Bronchial epithelial cell (primary cell): ENCODE data around the gene RASAL3. TPM values are rescaled to one million over a fixed set of nuclear protein-coding genes. Genes with fewer than 3 reads are reported as not detected.

Experiments used
- DNase-seq: peaks from one replicate; pipeline ENCODE4 v3.0.0-alpha.2; 2010; ENCODE audit warnings: low read depth
- FAIRE-seq: peaks from 2 replicates; lab custom pipeline; 2011; peaks lifted over from hg19 to GRCh38; lab: Jason Lieb, UNC
- H3K27me3 ChIP-seq: 2 replicates; pipeline ENCODE4 v1.5.1; 2011; ENCODE audit warnings: low read length; ENCODE audit not compliant: control insufficient read depth, insufficient read depth
- H3K36me3 ChIP-seq: 2 replicates; pipeline ENCODE4 v1.5.1; 2011; ENCODE audit warnings: low read length; ENCODE audit not compliant: control insufficient read depth, insufficient read depth
- H3K4me3 ChIP-seq: 2 replicates; pipeline ENCODE4 v1.5.1; 2011; ENCODE audit warnings: mild to moderate bottlenecking, low read depth, low read length, control low read depth
- CTCF ChIP-seq: IDR thresholded peaks from 2 replicates; pipeline ENCODE4 v1.5.1; 2011; ENCODE audit warnings: mild to moderate bottlenecking, moderate library complexity, low read length, control low read depth, inconsistent platforms; ENCODE audit not compliant: insufficient read depth, severe bottlenecking
- total RNA-seq: library from RNA; depleted of rRNA; stranded (reverse); fragments of >200 nt; gene quantifications from 2 replicates; pipeline ENCODE4 v1.2.1, GENCODE V29; 2014

Gene RASAL3
- total RNA-seq, 1 donor from 2014 or later = not detected

DNA sequence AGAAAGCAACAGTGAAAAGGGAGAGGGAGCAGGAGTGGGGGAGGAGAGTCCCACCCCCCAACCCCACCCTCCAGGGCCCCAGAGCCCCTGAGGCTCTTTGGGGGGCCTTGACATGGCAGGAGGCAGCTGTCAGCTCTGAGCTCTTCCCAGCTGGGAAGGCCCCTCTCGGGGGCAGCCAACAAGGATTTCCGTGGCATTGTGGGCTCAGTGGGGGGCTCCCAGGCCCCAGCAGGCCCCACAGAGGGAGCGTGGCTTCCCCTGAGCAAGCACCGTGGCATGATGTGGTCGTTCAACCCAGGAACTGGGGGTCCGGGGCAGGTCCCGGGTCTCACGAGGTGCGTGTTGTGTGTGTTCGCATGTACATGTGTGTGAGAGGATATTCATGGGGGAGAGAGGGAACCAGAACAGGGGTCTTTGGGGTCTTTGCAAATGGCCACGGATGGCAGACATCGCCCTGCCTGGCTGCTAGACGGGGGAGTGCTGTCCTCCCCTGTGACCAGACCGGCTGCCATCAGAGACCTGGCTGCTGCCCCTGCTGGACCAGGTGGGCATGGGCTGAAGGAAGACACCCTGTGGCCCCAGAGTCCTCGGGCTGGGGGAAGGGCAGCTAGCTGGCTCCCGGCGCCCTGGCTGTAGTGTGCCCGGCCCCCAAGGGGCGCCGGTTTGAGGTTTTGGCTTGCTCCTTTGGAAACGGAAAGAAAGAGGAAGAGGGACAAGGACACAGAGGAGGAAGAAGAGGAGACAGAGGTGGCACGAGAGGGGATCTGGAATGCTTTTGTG is 41.9 kb downstream of the RASAL3 start:
- Histone ChIP-seq H3K4me3 (no peak overlapping the region), H3K27me3 (no peaks in the 10 kb centered on the region), H3K36me3 (peaks cover 27% of the 10 kb centered on the region)
- DNase-seq (no peak), FAIRE-seq (no peak)
- TF ChIP-seq CTCF = no peak

GRCh38 chr19:15421721-15422260 is 42.6 kb downstream of the RASAL3 start:
- FAIRE-seq (no peak), DNase-seq (no peak)
- no peak overlapping the region for H3K4me3 ChIP-seq
- H3K36me3 ChIP-seq = peaks cover 24% of the 10 kb centered on the region
- H3K27me3 ChIP-seq = no peaks in the 10 kb centered on the region
- no peak for TF ChIP-seq CTCF

- Histone ChIP-seq H3K4me3 (no peak overlapping the region), H3K36me3 (peaks cover 24% of the 10 kb centered on the region), H3K27me3 (no peaks in the 10 kb centered on the region)
- no peak for FAIRE-seq
- no peak for TF ChIP-seq CTCF
- DNase-seq = no peak
Measured at GRCh38 chr19:15421136-15421695, 43.1 kb downstream of the RASAL3 start.

DNA sequence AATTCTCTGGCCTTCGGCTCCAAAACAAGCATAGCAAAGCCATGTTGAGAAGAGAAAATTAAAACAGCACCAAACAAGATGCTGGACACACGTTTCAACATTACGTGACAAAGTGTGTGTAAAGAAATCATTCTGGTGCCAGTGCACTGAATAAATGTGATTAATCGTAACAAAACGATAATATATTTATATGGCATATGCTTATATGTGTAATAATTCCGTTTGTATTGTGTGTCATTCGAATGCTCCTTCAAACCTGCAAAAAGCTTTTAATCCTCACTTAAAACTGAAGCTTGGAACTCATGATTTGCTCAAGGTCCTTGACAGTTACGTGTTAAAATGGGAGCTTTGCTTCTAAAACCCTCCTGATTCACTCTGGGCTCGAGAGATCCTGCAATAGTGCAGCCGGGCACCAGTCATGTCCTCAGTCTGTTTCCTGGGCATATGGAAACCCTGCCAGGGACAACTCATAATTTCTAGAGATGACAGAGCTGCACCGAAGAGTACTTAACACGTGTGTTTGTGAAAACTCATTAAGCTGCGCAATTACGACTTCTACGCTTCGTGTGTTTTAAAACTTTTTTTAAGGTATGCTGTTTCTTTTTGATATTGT is 44.8 kb downstream of the RASAL3 start:
- no peak for TF ChIP-seq CTCF
- H3K4me3 ChIP-seq = peak overlapping the region; percentile 50
- H3K27me3 ChIP-seq = no peaks in the 10 kb centered on the region
- DNase-seq (peak; percentile 26), FAIRE-seq (no peak)
- H3K36me3 ChIP-seq = peaks cover 16% of the 10 kb centered on the region

- Histone ChIP-seq H3K27me3 (no peaks in the 10 kb centered on the region), H3K4me3 (peak within 1 kb of the TSS; percentile 69), H3K36me3 (peaks cover 9% of the 10 kb centered on the region)
- TF ChIP-seq CTCF = peak; percentile 75
- FAIRE-seq = no peak
- DNase-seq = peak; percentile 99
Measured at GRCh38 chr19:15418579-15419412, 45.5 kb downstream of the RASAL3 start, which contains the start of gene AKAP8L. AKAP8L (minus strand) TSS chr19:15418988; CDS start chr19:15418923, 65 bp downstream.
